K562 (cell line): Measurements from ENCODE around the gene ATP6V0C. TPM values are rescaled to one million over a fixed set of nuclear protein-coding genes. Genes with fewer than 3 reads are reported as not detected.
A peak's percentile ranks its signal among the peaks of the same experiment; 100 is the strongest.
"Not testable (repeated sequence)": the region's sequence is repeated elsewhere in the genome, so short reads cannot be mapped to it uniquely, and the experiment has no call there.

Experiments used
- ATAC-seq: fragments of 200-7000 bp; cut with Tn5 transposase; 3 replicates; pipeline ENCODE4 v1.9.1; 2020; ENCODE audit warnings: moderate library complexity
- BruUV-seq: library from RNA; stranded (reverse); fragments of 400-500 nt; replicated peaks from 2 replicates; lab custom pipeline; 2021; lab: Mats Ljungman, UMichigan
- CTCF ChIA-PET: fragments of 300-600 bp; formaldehyde crosslinking; extraction: SDS; loops from one replicate; lab custom pipeline; 2021; ENCODE audit warnings: low intra/inter-chr PET ratio; lab: Yijun Ruan, JAX
- POLR2A ChIA-PET: fragments of 300-600, 350-650 bp; sonication (Branson Sonifier 250); formaldehyde crosslinking; extraction: SDS; loops from one replicate; lab custom pipeline; 2021; ENCODE audit warnings: antibody characterized with exemption, inconsistent platforms; lab: Yijun Ruan, JAX
- DNase-seq, 4 experiments: peaks; one replicate each; pipeline versions ENCODE4 v3.0.0 to v3.0.0-alpha.2; 2011 to 2018; ENCODE audit warnings: low spot score in 3 of 4, mixed read lengths in 3 of 4; ENCODE audit errors: extremely low read depth in 1 of 4
- FAIRE-seq: peaks from 2 replicates; lab custom pipeline; 2011; peaks lifted over from hg19 to GRCh38; lab: Jason Lieb, UNC
- H2AFZ ChIP-seq: 2 replicates; pipeline ENCODE4 v1.6.0; 2011; ENCODE audit warnings: low read depth, low read length, control low read depth, inconsistent platforms
- H3K27ac ChIP-seq: fragments of 200-600 bp; 3 replicates; pipeline ENCODE4 v1.8.0; 2011; ENCODE audit warnings: low read depth, mild to moderate bottlenecking, control low read depth, inconsistent platforms, low read length, moderate library complexity, mixed read lengths; ENCODE audit errors: extremely low read depth
- H3K27me3 ChIP-seq, 2 experiments: fragments of 300-600 bp in 1 of 2; 2 replicates in 1 of 2; 3 replicates in 1 of 2; pipeline versions ENCODE4 v1.6.0 to v1.8.0; 2011; ENCODE audit warnings: inconsistent platforms in 2 of 2, low read length in 2 of 2, mild to moderate bottlenecking in 1 of 2, mixed read lengths in 1 of 2, moderate library complexity in 1 of 2; ENCODE audit not compliant: control insufficient read depth in 2 of 2, insufficient read depth in 2 of 2
- H3K36me3 ChIP-seq: fragments of 300-600 bp; 3 replicates; pipeline ENCODE4 v1.8.0; 2011; ENCODE audit warnings: mild to moderate bottlenecking, low read length, inconsistent platforms; ENCODE audit not compliant: control insufficient read depth, insufficient read depth
- H3K4me1 ChIP-seq, 2 experiments: fragments of 200-600 bp in 1 of 2; replicated peaks in 1 of 2; 2 replicates in 1 of 2; 3 replicates in 1 of 2; pipeline versions ENCODE4 v1.5.1 to v1.8.0; 2011; ENCODE audit warnings: inconsistent platforms in 2 of 2, low read length in 2 of 2, mild to moderate bottlenecking in 1 of 2, mixed read lengths in 1 of 2, moderate library complexity in 1 of 2; ENCODE audit not compliant: control insufficient read depth in 2 of 2, insufficient read depth in 2 of 2
- H3K4me2 ChIP-seq: 2 replicates; pipeline ENCODE4 v1.6.1; 2011; ENCODE audit warnings: low read length, control low read depth, inconsistent platforms, mixed read lengths; ENCODE audit not compliant: insufficient read depth
- H3K4me3 ChIP-seq: fragments of 200-600 bp; sonication (generic), shearing (Covaris generic); 2 replicates; pipeline ENCODE4 v1.5.1; 2016; ENCODE audit warnings: control low read depth, inconsistent platforms
- H3K79me2 ChIP-seq: fragments of 200-600 bp; 3 replicates; pipeline ENCODE4 v1.8.0; 2011; ENCODE audit warnings: low read length, inconsistent platforms; ENCODE audit not compliant: control insufficient read depth, insufficient read depth
- H3K9ac ChIP-seq, 2 experiments: 2 replicates each; pipeline versions ENCODE4 v1.6.0 to v1.6.1; 2011; ENCODE audit warnings: low read depth in 2 of 2, low read length in 2 of 2, control low read depth in 1 of 2, inconsistent platforms in 1 of 2, mild to moderate bottlenecking in 1 of 2, mixed read lengths in 1 of 2; ENCODE audit not compliant: insufficient read depth in 1 of 2
- H3K9me1 ChIP-seq: one replicate; pipeline ENCODE4 v1.6.0; 2011; ENCODE audit warnings: inconsistent platforms, mild to moderate bottlenecking, low read length, moderate library complexity; ENCODE audit not compliant: control insufficient read depth, insufficient read depth
- H3K9me3 ChIP-seq: replicated peaks from 2 replicates; pipeline ENCODE4 v1.5.1; 2011; ENCODE audit warnings: low read depth, low read length, inconsistent platforms; ENCODE audit not compliant: control insufficient read depth, insufficient read depth
- H4K20me1 ChIP-seq: replicated peaks from 2 replicates; pipeline ENCODE4 v1.6.1; 2011; ENCODE audit warnings: low read length, inconsistent platforms, mixed read lengths; ENCODE audit not compliant: control insufficient read depth, insufficient read depth
- BHLHE40 ChIP-seq: IDR thresholded peaks from 2 replicates; pipeline ENCODE4 v1.6.1; 2011; ENCODE audit warnings: low read length, improper control_type of control experiment
- SPI1 ChIP-seq: IDR thresholded peaks from 2 replicates; pipeline ENCODE4 v1.6.1; 2011; ENCODE audit warnings: low read depth, low read length, control low read depth, borderline replicate concordance
- WGBS: fragments of 100-300 bp; shearing (Covaris generic); methylation state at CpG from one replicate; pipeline ENCODE4 v1.1.6; 2016; ENCODE audit warnings: low coverage, mixed read lengths; ENCODE audit not compliant: insufficient coverage; ENCODE audit errors: missing lambda C conversion rate; 5-methylcytosine and 5-hydroxymethylcytosine counted together
- in situ Hi-C: fragments of 300-500 bp; cut with MboI; formaldehyde crosslinking; loops from 4 replicates; pipeline ENCODE4 v1.15.0; 2018; ENCODE audit warnings: inconsistent platforms, mixed read lengths
- intact Hi-C: fragments of 100-400 bp; cut with micrococcal nuclease; formaldehyde crosslinking; loops from 2 replicates; pipeline ENCODE4 v1.14.2; 2022
- polyA plus RNA-seq, 8 experiments: library from polyadenylated mRNA; depleted of rRNA in 4 of 8; stranded (reverse) in 5 of 8; unstranded in 3 of 8; fragments of >200 nt; fragmentation: Nextera tagmentation in 2 of 8; fragmentation: Illumina TruSeq in 1 of 8; extraction: Ambion mirVana in 2 of 8; extraction: Trizol in 1 of 8; gene quantifications; 2 replicates each; pipeline versions ENCODE4 v1.2.1 to v1.2.3, GENCODE V29; 2011 to 2014; ENCODE audit warnings: inconsistent platforms in 1 of 8, missing spikeins in 1 of 8
- total RNA-seq, 7 experiments: library from RNA; depleted of rRNA in 6 of 7; stranded (reverse); fragments of >200 nt in 6 of 7; fragmentation: Illumina TruSeq in 2 of 7; extraction: Trizol in 2 of 7; gene quantifications; 2 replicates each; pipeline versions ENCODE4 v1.2.1 to v1.2.3, GENCODE V29; 2011 to 2021; ENCODE audit warnings: low replicate concordance in 1 of 7

ATP6V0C gene
- total and polyA plus RNA-seq, 9 of the 15 experiments (the other 6 are each of a cell fraction or from before 2014, with no cell fraction given): 2.9 to 228 (median 22.7) TPM

DNA sequence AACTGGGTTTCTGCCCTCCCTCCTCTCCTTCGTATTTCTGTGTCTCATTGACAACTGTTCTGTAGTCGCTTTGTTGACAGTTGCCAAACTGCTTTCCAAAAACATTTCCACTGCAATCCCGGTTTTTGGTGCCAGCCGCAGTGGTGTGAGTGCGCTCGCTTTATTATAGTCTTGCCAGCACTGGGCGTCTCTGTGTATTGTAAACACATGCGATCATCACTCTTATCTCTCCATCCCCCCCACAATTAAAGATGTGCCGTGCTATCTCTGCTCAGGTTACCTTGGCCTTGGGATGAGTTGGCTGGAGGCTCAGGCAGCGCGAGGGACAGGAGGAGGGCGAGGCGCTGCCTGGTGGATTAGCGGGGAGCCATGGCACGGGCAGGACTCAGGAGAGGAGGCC, 43.4 kb downstream of the ATP6V0C start:
- H3K79me2 ChIP-seq, intact Hi-C loops, ATAC-seq, H3K4me2 ChIP-seq, H3K27ac ChIP-seq, H3K27me3 ChIP-seq, DNase-seq, H3K9me3 ChIP-seq, BruUV-seq, CTCF ChIA-PET, POLR2A ChIA-PET, in situ Hi-C loops, H2AFZ ChIP-seq, FAIRE-seq, H3K9me1 ChIP-seq, H3K9ac ChIP-seq, H3K36me3 ChIP-seq, H3K4me3 ChIP-seq, H3K4me1 ChIP-seq, H4K20me1 ChIP-seq: not testable (repeated sequence)
- WGBS: 100% methylated on average over 1 of the region's 15 CpGs

DNA sequence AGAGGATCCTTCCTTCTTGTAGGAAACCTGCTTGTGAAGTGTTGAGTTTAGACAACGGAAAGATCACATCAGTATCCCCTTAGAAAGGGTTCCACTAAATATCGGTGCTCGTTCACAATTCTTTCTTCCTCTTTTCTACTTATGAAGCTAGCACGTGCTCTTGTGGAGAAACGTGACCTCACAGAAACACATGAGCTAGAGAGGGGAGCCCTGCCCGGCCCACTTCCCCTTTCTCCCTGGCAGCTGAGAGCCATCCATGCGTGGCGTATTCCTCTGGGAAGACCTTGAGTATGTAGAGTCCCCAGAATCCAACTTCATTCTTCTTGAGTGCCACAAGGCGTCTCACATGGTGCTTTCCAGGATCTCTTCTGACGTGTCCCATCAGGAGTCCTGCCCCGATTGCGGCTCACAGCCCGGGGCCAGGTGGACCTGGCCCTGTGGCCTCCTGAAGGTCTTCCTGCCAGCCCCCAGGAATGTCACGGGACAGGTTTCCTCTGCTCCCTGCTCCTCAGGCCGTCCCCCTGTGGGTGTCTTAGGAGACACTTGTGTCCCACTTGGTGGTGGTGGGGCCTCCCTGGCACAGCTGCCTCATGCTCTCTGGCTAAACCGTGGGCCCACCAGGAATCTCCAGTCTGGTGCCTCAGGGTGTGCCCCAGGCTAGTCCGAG, 46.5 kb downstream of the ATP6V0C start:
- H3K27ac ChIP-seq, H3K36me3 ChIP-seq, DNase-seq, in situ Hi-C loops, H3K9me1 ChIP-seq, H3K4me1 ChIP-seq, POLR2A ChIA-PET, BruUV-seq, H3K4me2 ChIP-seq, H3K4me3 ChIP-seq, H3K9ac ChIP-seq, intact Hi-C loops, H2AFZ ChIP-seq, CTCF ChIA-PET, FAIRE-seq, H3K27me3 ChIP-seq, H4K20me1 ChIP-seq, H3K9me3 ChIP-seq, H3K79me2 ChIP-seq: not testable (repeated sequence)
- ATAC-seq: peak; percentile 21; the same call in 2 of the 3 replicates
- 58% methylated on average over 2 of the region's 17 CpGs for WGBS
- TF ChIP-seq BHLHE40 (peak; percentile 54; the same call in 1 of the 2 replicates), SPI1 (peak; percentile 42; the same call in 1 of the 2 replicates)
